Measurements from ENCODE around the gene WBP1L.
"Not testable (repeated sequence)": the region's sequence is repeated elsewhere in the genome, so short reads cannot be mapped to it uniquely, and the experiment has no call there.

Gene WBP1L

DNA sequence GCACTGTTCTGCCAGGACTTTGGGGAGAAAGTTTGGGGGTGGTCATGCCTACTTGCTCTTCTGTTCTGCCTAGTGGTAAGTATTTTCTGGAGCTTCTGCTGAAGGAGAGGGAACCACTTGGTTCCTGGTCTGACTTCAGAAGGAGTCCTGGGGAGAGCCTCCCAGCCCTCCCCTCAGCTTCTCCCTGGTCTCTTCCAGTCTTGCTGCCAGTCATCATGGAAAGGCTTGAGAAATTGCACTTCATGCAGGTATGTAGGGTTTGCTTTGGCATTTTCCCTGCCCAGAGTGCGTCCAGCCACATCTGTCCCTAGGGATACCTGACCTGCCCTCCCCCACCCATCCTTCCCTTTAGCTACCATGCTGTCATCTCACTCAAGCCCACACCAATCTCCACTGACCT lies 11.1 kb upstream of the WBP1L start:
- Mint-ChIP-seq H3K27me3 (no peaks in the 10 kb centered on the region), H3K36me3 (peaks cover 8% of the 10 kb centered on the region), H3K4me1 (peaks cover 2% of the 10 kb centered on the region), H3K4me3 (no peak overlapping the region), H3K27ac (no peak overlapping the region), H3K9me3 (no peaks in the 10 kb centered on the region)
- DNase-seq: no peak
- CTCF ChIA-PET: interaction anchor here (0.6 to 0.8 kb wide), 2 partner anchors 12 to 52 kb away, joined by 3 read pairs; no protein-coding TSS in a partner anchor

DNA sequence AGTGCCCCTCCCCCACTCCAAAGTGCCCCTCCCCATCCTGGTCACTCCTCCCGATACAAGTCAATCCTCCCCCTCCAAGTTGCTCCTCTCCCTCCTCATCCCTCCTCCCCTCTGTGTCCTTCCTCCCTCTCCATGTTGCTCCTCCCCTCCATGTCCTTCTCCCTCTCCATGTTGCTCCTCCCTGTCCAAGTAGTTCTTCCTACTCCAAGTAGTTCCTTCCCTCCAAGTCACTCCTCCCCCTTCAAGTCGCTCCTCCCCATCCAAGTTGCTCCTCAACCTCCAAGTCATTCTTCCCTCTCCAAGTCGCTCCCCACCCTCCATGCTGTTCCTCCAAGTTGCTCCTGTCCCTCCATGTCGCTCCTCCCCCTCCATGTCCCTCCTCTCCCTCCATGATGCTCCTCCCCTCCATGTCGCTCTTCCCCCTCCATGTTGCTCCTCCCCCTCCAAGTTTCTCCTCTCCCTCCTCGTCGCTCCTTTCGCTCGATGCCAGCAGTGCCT lies 8.6 kb upstream of the WBP1L start:
- no peaks in the 10 kb centered on the region for H3K9me3 Mint-ChIP-seq
- no peaks in the 10 kb centered on the region for H3K27me3 Mint-ChIP-seq
- no peaks in the 10 kb centered on the region for H3K4me1 Mint-ChIP-seq
- DNase-seq: no peak
- CTCF ChIA-PET: no interaction called here
- peaks cover 4% of the 10 kb centered on the region for H3K36me3 Mint-ChIP-seq
- H3K4me3 Mint-ChIP-seq: no peak overlapping the region
- H3K27ac Mint-ChIP-seq: no peak overlapping the region

DNA sequence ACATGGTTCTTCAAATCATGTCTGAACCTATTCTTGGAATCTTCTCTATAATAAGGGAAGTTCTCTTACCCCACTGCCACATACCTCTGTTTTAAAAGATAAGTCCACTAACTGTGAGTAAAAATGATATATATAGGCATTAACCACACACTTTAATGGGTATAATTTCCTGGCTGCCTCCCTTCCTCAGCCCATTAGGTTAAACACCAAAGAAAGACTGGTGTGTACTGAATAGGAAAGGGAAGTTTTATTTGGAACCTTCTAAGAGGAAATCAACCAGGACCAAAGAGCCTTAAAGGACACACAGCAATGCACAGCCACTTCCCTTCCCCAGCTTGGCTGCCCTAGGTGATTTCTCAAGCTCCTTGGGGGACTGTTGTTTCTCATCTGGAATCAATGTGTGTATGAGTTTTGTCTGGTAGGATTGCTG lies 5.0 kb upstream of the WBP1L start:
- CTCF ChIA-PET: interaction anchor here (1.2 kb wide), 1 partner anchor 94 kb away, joined by 3 read pairs; no protein-coding TSS in a partner anchor
- H3K4me1 Mint-ChIP-seq: peaks cover 11% of the 10 kb centered on the region
- DNase-seq: no peak
- peaks cover 5% of the 10 kb centered on the region for H3K36me3 Mint-ChIP-seq
- peaks cover 3% of the 10 kb centered on the region for H3K9me3 Mint-ChIP-seq
- H3K4me3 Mint-ChIP-seq: no peak overlapping the region
- no peak overlapping the region for H3K27ac Mint-ChIP-seq
- peaks cover 3% of the 10 kb centered on the region for H3K27me3 Mint-ChIP-seq

DNA sequence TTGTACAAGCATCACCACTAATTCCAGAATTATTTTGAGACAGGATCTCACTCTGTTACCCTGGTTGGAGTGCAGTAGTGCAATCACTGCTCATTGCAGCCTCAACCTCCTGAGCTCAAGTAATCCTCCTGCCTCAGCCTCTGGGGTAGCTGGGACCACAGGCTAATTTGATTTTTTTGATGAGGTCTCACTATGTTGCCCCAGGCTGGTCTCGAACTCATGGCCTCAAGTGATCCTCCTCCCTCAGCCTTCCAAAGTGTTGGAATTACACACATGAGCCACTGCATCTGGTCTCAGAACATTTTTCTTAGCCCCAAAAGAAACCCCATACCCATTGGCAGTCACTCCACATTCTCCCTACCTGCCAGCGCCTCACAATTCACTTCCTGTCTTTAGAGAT lies 3.5 kb upstream of the WBP1L start:
- CTCF ChIA-PET: no interaction called here
- DNase-seq: no peak
- H3K27me3 Mint-ChIP-seq: peaks cover 3% of the 10 kb centered on the region
- peaks cover 23% of the 10 kb centered on the region for H3K4me1 Mint-ChIP-seq
- no peak overlapping the region for H3K4me3 Mint-ChIP-seq
- H3K36me3 Mint-ChIP-seq: peaks cover 9% of the 10 kb centered on the region
- H3K9me3 Mint-ChIP-seq: peaks cover 3% of the 10 kb centered on the region
- H3K27ac Mint-ChIP-seq: no peak overlapping the region

DNA sequence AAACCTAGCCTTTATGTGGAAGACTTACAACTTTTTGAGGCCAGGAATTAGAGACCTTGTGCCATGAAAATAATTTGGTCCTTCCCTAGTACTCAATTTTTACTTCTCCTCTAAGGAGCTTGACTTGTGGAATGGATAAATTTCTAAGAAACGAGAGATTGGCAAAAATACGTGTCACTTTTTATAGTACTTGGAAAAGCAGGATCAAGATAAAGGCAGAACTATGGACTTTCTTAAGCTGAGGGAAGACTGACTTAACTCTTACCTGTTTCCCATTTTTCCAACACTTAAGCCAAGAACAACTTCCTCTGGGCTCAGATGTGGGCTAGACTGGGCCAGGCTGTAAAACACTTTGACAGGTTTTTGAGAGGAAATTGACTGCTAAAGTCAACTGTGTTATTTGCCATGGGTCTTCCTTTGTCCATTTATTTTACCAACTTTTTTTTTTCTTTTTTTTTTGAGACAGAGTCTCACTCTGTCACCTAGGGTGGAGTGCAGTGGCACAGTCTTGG lies 2.0 kb upstream of the WBP1L start:
- no peak for DNase-seq
- peaks cover 36% of the 10 kb centered on the region for H3K4me1 Mint-ChIP-seq
- H3K36me3 Mint-ChIP-seq: peaks cover 15% of the 10 kb centered on the region
- H3K27ac Mint-ChIP-seq: no peak overlapping the region
- CTCF ChIA-PET: interaction anchor here (0.9 kb wide), 1 partner anchor 20 kb away, joined by 3 read pairs; no protein-coding TSS in a partner anchor
- peaks cover 3% of the 10 kb centered on the region for H3K9me3 Mint-ChIP-seq
- no peak overlapping the region for H3K4me3 Mint-ChIP-seq
- peaks cover 3% of the 10 kb centered on the region for H3K27me3 Mint-ChIP-seq

DNA sequence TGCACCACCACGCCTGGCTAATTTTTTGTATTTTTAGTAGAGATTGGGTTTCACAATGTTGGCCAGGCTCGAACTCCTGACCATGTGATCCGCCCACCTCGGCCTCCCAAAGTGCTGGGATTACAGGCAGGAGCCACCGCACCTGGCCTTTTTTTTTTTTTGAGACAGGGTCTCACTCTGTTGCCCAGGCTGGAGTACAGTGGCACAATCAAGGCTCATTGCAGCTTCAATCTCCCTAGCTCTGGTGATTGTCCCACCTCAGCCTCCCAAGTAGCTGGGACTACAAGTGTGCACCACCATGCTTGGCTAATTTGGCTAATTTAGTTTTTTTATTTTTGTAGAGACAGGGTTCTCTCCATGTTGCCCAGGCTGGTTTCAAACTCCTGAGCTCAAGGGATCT lies 1.4 kb upstream of the WBP1L start:
- H3K9me3 Mint-ChIP-seq, H3K27ac Mint-ChIP-seq, DNase-seq, H3K4me3 Mint-ChIP-seq, H3K27me3 Mint-ChIP-seq: not testable (repeated sequence)
- H3K4me1 Mint-ChIP-seq: peaks cover 38% of the 10 kb centered on the region
- CTCF ChIA-PET: interaction anchor here (0.9 to 1.6 kb wide), 2 partner anchors 21 to 29 kb away, joined by 3 read pairs; no protein-coding TSS in a partner anchor
- peaks cover 16% of the 10 kb centered on the region for H3K36me3 Mint-ChIP-seq

DNA sequence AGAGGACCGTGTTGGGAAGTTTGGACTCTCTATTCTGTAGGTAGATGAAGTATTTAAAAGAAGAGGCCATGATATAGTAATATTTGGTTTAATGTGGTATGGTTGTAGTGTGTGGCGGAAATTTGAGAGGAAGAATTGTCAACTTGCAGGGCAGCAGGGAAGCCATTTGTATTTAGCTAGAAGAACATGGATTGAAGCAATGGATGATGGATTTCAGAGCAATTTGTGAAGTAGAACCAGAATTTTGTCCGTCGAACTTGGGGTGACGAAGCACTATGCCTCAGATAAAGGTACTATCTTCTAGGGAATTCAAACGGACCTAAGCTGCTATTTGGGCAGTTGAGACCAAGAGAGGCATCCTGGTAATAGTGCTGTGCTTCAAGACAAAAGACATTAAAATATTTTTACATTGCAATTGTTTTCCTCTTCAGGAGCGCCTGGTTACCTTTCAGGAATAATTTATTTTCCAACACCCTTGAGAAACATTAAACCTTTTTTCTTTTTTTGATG lies 615 bp upstream of the WBP1L start:
- Mint-ChIP-seq H3K9me3 (peaks cover 3% of the 10 kb centered on the region), H3K27me3 (peaks cover 3% of the 10 kb centered on the region), H3K4me3 (peak overlapping the region; percentile 88), H3K4me1 (peaks cover 39% of the 10 kb centered on the region), H3K27ac (peak overlapping the region; percentile 90), H3K36me3 (peaks cover 16% of the 10 kb centered on the region)
- DNase-seq: no peak
- CTCF ChIA-PET: interaction anchor here (0.7 to 2.4 kb wide), 5 partner anchors 10 to 264 kb away, joined by 3 to 13 read pairs (median 3); no protein-coding TSS in a partner anchor

DNA sequence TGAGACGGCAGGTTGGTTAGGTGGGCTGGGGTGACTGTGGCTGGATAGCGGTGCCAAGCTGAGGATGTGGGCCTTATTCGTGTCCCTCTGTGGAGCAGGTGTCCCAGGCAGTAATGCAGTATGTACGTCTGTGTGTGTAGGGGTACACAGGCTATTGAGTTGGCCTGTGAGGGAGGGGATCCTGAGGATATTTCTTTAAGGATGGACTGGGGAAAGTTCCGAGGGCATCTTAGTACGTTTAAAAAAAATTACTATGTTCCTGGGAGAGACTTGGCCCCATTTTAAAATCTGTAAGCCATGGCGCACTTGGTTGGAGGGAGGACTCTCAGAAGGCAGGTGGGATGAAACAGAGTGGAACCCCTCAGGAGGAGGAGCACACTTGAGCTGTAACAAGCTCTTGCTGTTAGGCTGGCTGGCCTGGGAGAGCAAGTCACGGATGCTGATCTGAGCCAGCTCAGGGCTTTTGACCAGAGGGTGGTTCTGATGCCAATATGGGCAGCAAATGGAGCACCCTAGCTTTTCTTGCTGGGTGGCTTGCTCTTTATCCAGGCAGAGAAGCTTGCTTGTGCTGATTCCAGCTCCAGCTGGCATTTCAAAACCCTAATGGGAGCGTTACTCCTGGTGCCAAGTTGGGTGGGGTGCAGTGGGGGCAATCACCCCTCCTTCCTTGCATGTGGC lies 765 bp downstream of the WBP1L start:
- CTCF ChIA-PET: interaction anchor here (0.6 to 2.4 kb wide), 3 partner anchors 8 to 683 kb away, joined by 3 to 13 read pairs (median 3); no protein-coding TSS in a partner anchor
- Mint-ChIP-seq H3K36me3 (peaks cover 17% of the 10 kb centered on the region), H3K27me3 (peaks cover 3% of the 10 kb centered on the region), H3K4me3 (peak overlapping the region; percentile 88), H3K9me3 (peaks cover 3% of the 10 kb centered on the region), H3K27ac (peak overlapping the region; percentile 90), H3K4me1 (peaks cover 46% of the 10 kb centered on the region)
- DNase-seq: peak; percentile 42

DNA sequence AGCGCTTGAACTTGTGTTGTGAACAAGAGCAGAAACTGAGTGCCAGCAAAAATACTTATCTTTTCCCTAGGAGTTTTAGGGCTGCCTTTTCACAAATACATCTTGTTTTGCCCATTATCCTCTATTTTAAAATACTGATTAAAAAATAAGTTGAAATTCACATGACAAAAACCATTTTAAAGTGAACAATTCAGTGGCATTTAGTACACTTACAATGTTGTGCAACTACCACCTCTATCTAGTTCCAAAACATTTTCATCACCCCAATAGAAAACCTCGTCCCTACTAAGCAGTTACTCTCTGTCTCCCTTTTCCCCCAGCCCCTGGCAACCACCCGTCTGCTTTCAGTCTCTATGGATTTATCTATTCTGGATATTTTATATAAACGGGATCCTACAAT lies 1.4 kb downstream of the WBP1L start:
- Mint-ChIP-seq H3K9me3 (peaks cover 3% of the 10 kb centered on the region), H3K27ac (no peak overlapping the region), H3K4me3 (peak overlapping the region; percentile 88), H3K27me3 (peaks cover 3% of the 10 kb centered on the region), H3K36me3 (peaks cover 17% of the 10 kb centered on the region), H3K4me1 (peaks cover 46% of the 10 kb centered on the region)
- CTCF ChIA-PET: interaction anchor here (1.6 to 2.4 kb wide), 2 partner anchors 8 to 13 kb away, joined by 3 to 13 read pairs; no protein-coding TSS in a partner anchor
- DNase-seq: no peak

DNA sequence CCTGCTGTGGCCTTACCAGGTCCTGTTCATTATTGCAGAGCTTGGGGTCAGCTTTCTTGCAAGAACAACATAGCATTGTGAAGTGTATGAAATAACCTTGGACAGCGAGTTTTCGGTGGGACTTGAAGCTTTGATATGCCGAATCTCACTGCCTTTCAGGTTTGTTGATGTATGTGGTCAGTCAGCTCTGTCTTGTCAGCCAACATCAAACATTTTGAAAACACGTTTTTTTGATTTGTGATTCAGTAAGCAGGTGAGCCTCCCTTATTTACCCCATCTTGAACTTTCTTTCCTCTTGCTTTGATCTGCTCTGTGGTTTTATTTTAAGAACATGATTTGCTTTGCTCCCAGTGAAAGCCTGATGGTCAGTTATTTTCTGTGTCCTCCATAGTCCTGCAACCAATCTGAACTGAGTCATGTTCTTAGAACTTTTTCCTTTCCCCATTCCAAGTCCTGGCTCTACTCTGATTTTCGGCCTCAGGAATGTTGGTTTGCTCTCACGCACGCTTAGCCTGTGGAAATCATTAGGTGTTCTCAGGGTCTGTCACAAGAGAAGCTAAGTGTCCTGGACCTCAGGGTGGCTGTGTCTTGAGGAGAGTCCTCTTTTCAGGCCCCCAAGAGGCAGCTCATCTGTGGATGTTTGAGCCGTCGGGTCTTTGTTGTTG lies 8.7 kb downstream of the WBP1L start:
- CTCF ChIA-PET: interaction anchor here (0.7 to 5.0 kb wide), 9 partner anchors 8 to 149 kb away, joined by 3 to 27 read pairs (median 3); partner anchors contain the start of genes CYP17A1 and WBP1L
- DNase-seq: no peak
- H3K27me3 Mint-ChIP-seq: no peaks in the 10 kb centered on the region
- no peak overlapping the region for H3K4me3 Mint-ChIP-seq
- peaks cover 36% of the 10 kb centered on the region for H3K4me1 Mint-ChIP-seq
- H3K27ac Mint-ChIP-seq: peak overlapping the region; percentile 2
- peaks cover 9% of the 10 kb centered on the region for H3K36me3 Mint-ChIP-seq
- H3K9me3 Mint-ChIP-seq: no peaks in the 10 kb centered on the region

DNA sequence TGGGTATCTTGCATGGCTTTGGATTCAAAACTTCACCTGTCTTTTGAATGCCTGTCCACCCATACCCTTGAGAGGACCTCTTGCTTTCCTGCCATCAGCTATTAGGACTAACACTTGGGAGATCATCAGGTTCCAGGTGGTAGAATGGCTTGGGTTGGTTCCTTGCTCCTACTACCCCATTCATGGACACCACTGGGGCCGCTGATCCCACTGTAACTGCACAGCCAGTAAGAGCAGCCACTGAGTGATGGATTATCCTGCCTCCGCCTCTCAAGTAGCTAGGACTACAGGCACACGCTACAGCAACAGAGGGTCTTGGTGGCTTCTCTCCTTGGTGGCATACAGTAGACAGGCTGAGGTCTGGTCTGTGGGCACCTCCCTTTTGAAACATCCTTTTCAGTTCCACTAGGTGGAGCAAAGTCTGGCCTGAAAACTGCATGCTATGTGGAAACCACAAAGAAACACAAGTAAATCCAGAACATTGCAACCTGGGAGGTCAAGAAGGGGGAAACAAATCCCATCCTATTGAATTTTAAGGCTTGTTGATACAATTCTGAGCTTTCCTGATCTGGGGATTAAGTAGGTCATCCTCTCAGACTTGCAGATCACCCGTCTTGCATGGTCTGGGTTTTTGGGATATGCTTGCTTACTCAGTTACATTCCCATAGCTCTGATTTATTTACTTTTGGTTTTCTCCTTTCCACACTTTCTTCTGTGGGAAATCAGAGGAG lies 9.4 kb downstream of the WBP1L start:
- Mint-ChIP-seq H3K27ac (no peak overlapping the region), H3K27me3 (no peaks in the 10 kb centered on the region), H3K4me1 (peaks cover 39% of the 10 kb centered on the region), H3K36me3 (peaks cover 9% of the 10 kb centered on the region), H3K9me3 (no peaks in the 10 kb centered on the region), H3K4me3 (no peak overlapping the region)
- CTCF ChIA-PET: interaction anchor here (0.7 to 5.0 kb wide), 11 partner anchors 9 to 148 kb away, joined by 3 to 27 read pairs (median 3); partner anchors contain the start of genes CYP17A1 and WBP1L
- DNase-seq: peak; percentile 32

DNA sequence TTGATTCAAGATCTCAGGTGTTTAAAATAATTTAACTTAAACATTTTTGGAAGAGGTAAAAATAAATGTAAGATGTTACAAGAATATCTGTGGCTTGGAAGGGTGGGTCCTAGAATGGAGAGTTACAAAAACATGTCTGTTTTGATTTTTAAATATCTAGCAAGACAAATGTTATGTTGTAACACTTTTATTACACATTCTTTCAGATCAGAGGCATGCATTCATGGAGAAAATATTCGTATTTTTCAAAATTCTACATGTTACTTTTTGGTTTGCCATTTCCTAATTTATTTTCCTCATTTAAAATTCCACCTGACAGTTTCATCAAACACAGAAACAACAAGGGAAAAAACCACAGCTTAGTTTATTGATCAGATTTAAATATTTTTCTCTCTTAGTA lies 10.0 kb downstream of the WBP1L start:
- no peak overlapping the region for H3K4me3 Mint-ChIP-seq
- no peaks in the 10 kb centered on the region for H3K9me3 Mint-ChIP-seq
- no peak overlapping the region for H3K27ac Mint-ChIP-seq
- CTCF ChIA-PET: interaction anchor here (0.7 to 5.0 kb wide), 9 partner anchors 10 to 147 kb away, joined by 3 to 27 read pairs (median 7); partner anchors contain the start of genes CYP17A1 and WBP1L
- no peak for DNase-seq
- H3K4me1 Mint-ChIP-seq: peaks cover 39% of the 10 kb centered on the region
- peaks cover 11% of the 10 kb centered on the region for H3K36me3 Mint-ChIP-seq
- no peaks in the 10 kb centered on the region for H3K27me3 Mint-ChIP-seq

DNA sequence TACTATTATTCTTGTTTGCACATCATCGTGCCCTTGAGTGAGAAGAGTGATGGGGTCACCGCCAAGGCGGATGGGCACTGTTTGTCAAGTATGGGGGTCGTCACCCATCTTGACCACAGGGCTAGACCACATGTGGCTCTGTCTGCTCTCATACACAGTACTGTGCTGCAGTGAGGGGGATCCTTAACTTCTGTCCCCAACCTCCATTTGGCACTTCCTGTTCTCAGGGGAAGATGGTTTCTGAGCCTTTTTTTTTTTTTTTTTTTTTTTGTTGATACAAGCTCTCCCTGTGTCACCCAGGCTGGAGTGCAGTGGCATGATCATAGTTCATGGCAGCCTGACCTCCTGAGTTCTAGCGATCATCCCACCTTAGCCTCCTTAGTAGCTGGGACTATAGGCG lies 13.6 kb downstream of the WBP1L start:
- Mint-ChIP-seq H3K36me3 (peaks cover 21% of the 10 kb centered on the region), H3K27ac (no peak overlapping the region), H3K4me1 (peaks cover 31% of the 10 kb centered on the region), H3K4me3 (no peak overlapping the region), H3K9me3 (no peaks in the 10 kb centered on the region), H3K27me3 (no peaks in the 10 kb centered on the region)
- DNase-seq: no peak
- CTCF ChIA-PET: no interaction called here

All from activated naive CD4-positive, alpha-beta T cell treated with anti-CD3 and anti-CD28 coated beads, Interleukin-2, amount 10 ng/mL, durations not matched to agents 7 days and 5 days (primary cell).